Stimulated activated CD4-positive, alpha-beta T cell treated with anti-CD3 and anti-CD28 coated beads, Interleukin-1b, Interleukin-23, amount 100 ng/mL, for 4 hours (primary cell): Measurements from ENCODE around the gene DGCR8.
A peak's percentile ranks its signal among the peaks of the same experiment; 100 is the strongest.

Experiments
- DNase-seq, 2 donors: peaks; one replicate each; pipeline ENCODE4 v3.0.0-alpha.2; 2020; ENCODE audit warnings: low read depth in 2 of 2

DGCR8 gene

GRCh38 chr22:20089977-20090729, 10.1 kb downstream of the DGCR8 start:
- no peak for DNase-seq

GRCh38 chr22:20090730-20091240, 10.7 kb downstream of the DGCR8 start:
- no peak for DNase-seq

GRCh38 chr22:20091690-20092476, 11.8 kb downstream of the DGCR8 start:
- DNase-seq, result no peak

- DNase-seq, result no peak
Measured at GRCh38 chr22:20092477-20092854, 12.4 kb downstream of the DGCR8 start.

- DNase-seq, result no peak
Measured at GRCh38 chr22:20093418-20094196, 13.6 kb downstream of the DGCR8 start.

- no peak for DNase-seq
Measured at GRCh38 chr22:20094197-20094807, 14.3 kb downstream of the DGCR8 start.

- DNase-seq, result peak in 1 of 2 donors; percentile 34
Measured at GRCh38 chr22:20095521-20095920, 15.5 kb downstream of the DGCR8 start.

- no peak for DNase-seq
Measured at GRCh38 chr22:20096574-20097420, 16.8 kb downstream of the DGCR8 start.

- no peak for DNase-seq
Measured at GRCh38 chr22:20099099-20099711, 19.2 kb downstream of the DGCR8 start.

GRCh38 chr22:20101638-20102037, 21.6 kb downstream of the DGCR8 start:
- DNase-seq, result no peak

GRCh38 chr22:20102203-20102780, 22.3 kb downstream of the DGCR8 start:
- DNase-seq, result no peak

GRCh38 chr22:20105456-20106204, 25.6 kb downstream of the DGCR8 start:
- no peak for DNase-seq

GRCh38 chr22:20106205-20106848, 26.3 kb downstream of the DGCR8 start:
- DNase-seq, result no peak

- DNase-seq, result no peak
Measured at GRCh38 chr22:20106849-20107237, 26.8 kb downstream of the DGCR8 start.

GRCh38 chr22:20107471-20107901, 27.4 kb downstream of the DGCR8 start:
- no peak for DNase-seq

- no peak for DNase-seq
Measured at GRCh38 chr22:20107951-20108756, 28.1 kb downstream of the DGCR8 start.

- no peak for DNase-seq
Measured at GRCh38 chr22:20108757-20109230, 28.8 kb downstream of the DGCR8 start.
